PC-9 (cell line): Measurements from ENCODE around the gene KRTAP10-1. TPM values are rescaled to one million over a fixed set of nuclear protein-coding genes. Genes with fewer than 3 reads are reported as not detected.

ENCODE experiments used
- BruUV-seq: library from RNA; stranded (reverse); fragments of 400-500 nt; replicated peaks from 2 replicates; lab custom pipeline; 2021; lab: Mats Ljungman, UMichigan
- CTCF ChIA-PET: fragments of 300-600 bp; sonication (Branson Sonifier 250); formaldehyde crosslinking; loops from one replicate; lab custom pipeline; 2022; ENCODE audit warnings: antibody characterized with exemption; lab: Charles Lee
- POLR2A ChIA-PET: fragments of 300-600 bp; sonication (Branson Sonifier 250); formaldehyde crosslinking; loops from one replicate; lab custom pipeline; 2022; ENCODE audit warnings: antibody characterized with exemption; ENCODE audit not compliant: unreplicated experiment; lab: Charles Lee
- DNase-seq, 2 experiments: peaks; one replicate each; pipeline versions ENCODE4 v3.0.0 to v3.0.0-alpha.2; 2015 to 2022; ENCODE audit warnings: mixed read lengths in 1 of 2
- H2AFZ ChIP-seq: fragments of 200-600 bp; sonication (generic); 2 replicates; pipeline ENCODE4 v1.8.1; 2017; ENCODE audit warnings: antibody characterized with exemption
- H3F3A ChIP-seq: fragments of 200-600 bp; sonication (generic); 2 replicates; pipeline ENCODE4 v1.8.1; 2017; ENCODE audit warnings: antibody characterized with exemption, mild to moderate bottlenecking, low read depth; ENCODE audit not compliant: insufficient read depth
- H3K27ac ChIP-seq: fragments of 200-600 bp; sonication (generic); 2 replicates; pipeline ENCODE4 v1.6.1; 2016; ENCODE audit warnings: mixed run types
- H3K27me3 ChIP-seq: fragments of 200-600 bp; sonication (generic); 2 replicates; pipeline ENCODE4 v1.6.1; 2016; ENCODE audit warnings: low read depth, mixed run types; ENCODE audit not compliant: insufficient read depth
- H3K36me3 ChIP-seq: fragments of 200-600 bp; sonication (generic); 2 replicates; pipeline ENCODE4 v1.6.1; 2016; ENCODE audit warnings: low read depth, mixed run types
- H3K4me1 ChIP-seq: fragments of 200-600 bp; sonication (generic); replicated peaks from 2 replicates; pipeline ENCODE4 v1.6.1; 2016; ENCODE audit warnings: mixed run types; ENCODE audit not compliant: insufficient read depth
- H3K4me2 ChIP-seq: fragments of 200-600 bp; sonication (generic); 2 replicates; pipeline ENCODE4 v1.6.1; 2017; ENCODE audit warnings: mixed run types
- H3K4me3 ChIP-seq: fragments of 200-600 bp; sonication (generic); 2 replicates; pipeline ENCODE4 v1.6.1; 2016; ENCODE audit warnings: mixed run types
- H3K79me2 ChIP-seq: fragments of 200-600 bp; sonication (generic); 2 replicates; pipeline ENCODE4 v1.6.1; 2017; ENCODE audit warnings: low read depth, mixed run types
- H3K9me2 ChIP-seq: fragments of 200-600 bp; sonication (generic); 2 replicates; pipeline ENCODE4 v1.8.1; 2017; ENCODE audit warnings: mild to moderate bottlenecking; ENCODE audit not compliant: insufficient read depth
- H3K9me3 ChIP-seq: fragments of 200-600 bp; sonication (generic); 2 replicates; pipeline ENCODE4 v1.8.1; 2016; ENCODE audit warnings: low read depth; ENCODE audit not compliant: insufficient read depth
- H4K20me1 ChIP-seq: fragments of 200-600 bp; sonication (generic); 2 replicates; pipeline ENCODE4 v1.8.1; 2017; ENCODE audit not compliant: insufficient read depth
- EZH2 ChIP-seq: fragments of 200-600 bp; sonication (generic); IDR thresholded peaks from 2 replicates; pipeline ENCODE4 v1.8.0; 2017; ENCODE audit warnings: antibody characterized with exemption, low read depth
- intact Hi-C: fragments of 100-400 bp; cut with micrococcal nuclease; formaldehyde crosslinking; loops from one replicate; pipeline ENCODE4 v1.10.0; 2022; ENCODE audit not compliant: unreplicated experiment
- total RNA-seq: library from RNA; stranded (reverse); gene quantifications from 2 replicates; pipeline ENCODE4 v1.2.3, GENCODE V29; 2021
- TF ChIP-seq, protein P1 (sequence below): fragments of 200-600 bp; sonication (generic); conservative IDR thresholded peaks from 2 replicates; pipeline ENCODE4 v1.6.1; 2017; ENCODE audit warnings: mixed run types, antibody characterized with exemption, mild to moderate bottlenecking, moderate library complexity

Gene KRTAP10-1
- total RNA-seq, 1 experiment from 2014 or later, result not detected

DNA sequence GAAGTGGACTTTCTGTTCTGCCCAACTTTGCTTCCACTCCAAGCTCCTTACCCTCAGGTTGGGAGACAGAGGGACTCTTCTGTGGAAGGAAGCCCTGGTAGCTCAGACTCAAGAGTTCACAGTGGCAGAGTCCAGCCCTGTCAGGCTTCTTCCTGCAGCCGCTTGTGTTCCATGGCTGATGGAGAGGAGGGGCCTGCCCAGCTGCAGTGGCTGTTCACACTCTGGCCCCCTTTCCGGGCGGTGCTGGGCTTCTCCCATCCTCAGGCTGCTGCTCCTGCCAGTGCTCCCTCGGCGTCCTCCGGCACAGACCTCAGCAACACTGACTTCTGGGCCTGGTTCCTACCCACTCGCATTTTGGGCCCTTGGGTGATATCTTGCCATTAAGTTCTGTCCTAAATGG, 4.0 kb downstream of the KRTAP10-1 start:
- H3K79me2 ChIP-seq, result no peaks in the 10 kb centered on the region
- TF ChIP-seq, protein P1, sequence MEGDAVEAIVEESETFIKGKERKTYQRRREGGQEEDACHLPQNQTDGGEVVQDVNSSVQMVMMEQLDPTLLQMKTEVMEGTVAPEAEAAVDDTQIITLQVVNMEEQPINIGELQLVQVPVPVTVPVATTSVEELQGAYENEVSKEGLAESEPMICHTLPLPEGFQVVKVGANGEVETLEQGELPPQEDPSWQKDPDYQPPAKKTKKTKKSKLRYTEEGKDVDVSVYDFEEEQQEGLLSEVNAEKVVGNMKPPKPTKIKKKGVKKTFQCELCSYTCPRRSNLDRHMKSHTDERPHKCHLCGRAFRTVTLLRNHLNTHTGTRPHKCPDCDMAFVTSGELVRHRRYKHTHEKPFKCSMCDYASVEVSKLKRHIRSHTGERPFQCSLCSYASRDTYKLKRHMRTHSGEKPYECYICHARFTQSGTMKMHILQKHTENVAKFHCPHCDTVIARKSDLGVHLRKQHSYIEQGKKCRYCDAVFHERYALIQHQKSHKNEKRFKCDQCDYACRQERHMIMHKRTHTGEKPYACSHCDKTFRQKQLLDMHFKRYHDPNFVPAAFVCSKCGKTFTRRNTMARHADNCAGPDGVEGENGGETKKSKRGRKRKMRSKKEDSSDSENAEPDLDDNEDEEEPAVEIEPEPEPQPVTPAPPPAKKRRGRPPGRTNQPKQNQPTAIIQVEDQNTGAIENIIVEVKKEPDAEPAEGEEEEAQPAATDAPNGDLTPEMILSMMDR, result no peak
- no peak for TF ChIP-seq EZH2
- no peaks in the 10 kb centered on the region for H4K20me1 ChIP-seq
- ChIA-PET POLR2A (no interaction called here), CTCF (no interaction called here)
- no peak overlapping the region for H3K4me2 ChIP-seq
- intact Hi-C loops, result no loop called here
- no peak overlapping the region for H2AFZ ChIP-seq
- H3K27ac ChIP-seq, result no peak overlapping the region
- H3F3A ChIP-seq, result no peaks in the 10 kb centered on the region
- no peaks in the 10 kb centered on the region for H3K4me1 ChIP-seq
- BruUV-seq, result no TSS peak
- H3K27me3 ChIP-seq, result peaks cover 33% of the 10 kb centered on the region
- no peak overlapping the region for H3K4me3 ChIP-seq
- H3K9me2 ChIP-seq, result no peaks in the 10 kb centered on the region
- H3K9me3 ChIP-seq, result no peaks in the 10 kb centered on the region
- DNase-seq, result no peak
- H3K36me3 ChIP-seq, result no peaks in the 10 kb centered on the region

DNA sequence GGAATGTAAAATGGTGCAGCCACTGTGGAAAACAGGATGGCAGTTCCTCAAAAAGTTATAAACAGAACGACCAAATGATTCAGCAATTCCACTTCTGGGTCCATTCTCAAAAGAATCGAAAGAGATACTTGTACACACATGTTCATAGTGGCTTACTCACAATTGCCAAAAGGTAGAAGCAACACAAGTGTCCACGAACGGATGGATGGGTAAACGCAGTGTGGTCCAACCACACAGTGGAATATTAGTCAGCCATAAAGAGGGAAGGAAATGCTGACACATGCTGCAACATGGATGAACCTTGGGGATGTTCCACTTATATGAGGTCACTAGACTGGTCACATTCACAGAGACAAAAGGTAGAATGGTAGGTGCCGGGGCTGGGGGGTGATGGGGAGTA, 5.3 kb downstream of the KRTAP10-1 start:
- Histone ChIP-seq H3K9me3 (no peaks in the 10 kb centered on the region), H4K20me1 (no peaks in the 10 kb centered on the region), H2AFZ (no peak overlapping the region), H3K27me3 (peaks cover 36% of the 10 kb centered on the region), H3K4me3 (no peak overlapping the region), H3K4me2 (no peak overlapping the region), H3K4me1 (no peaks in the 10 kb centered on the region), H3F3A (no peaks in the 10 kb centered on the region), H3K27ac (no peak overlapping the region), H3K9me2 (no peaks in the 10 kb centered on the region), H3K79me2 (no peaks in the 10 kb centered on the region), H3K36me3 (no peaks in the 10 kb centered on the region)
- no TSS peak for BruUV-seq
- POLR2A ChIA-PET, result no interaction called here
- no peak for DNase-seq
- CTCF ChIA-PET, result no interaction called here
- intact Hi-C loops, result no loop called here
- TF ChIP-seq EZH2, result no peak

DNA sequence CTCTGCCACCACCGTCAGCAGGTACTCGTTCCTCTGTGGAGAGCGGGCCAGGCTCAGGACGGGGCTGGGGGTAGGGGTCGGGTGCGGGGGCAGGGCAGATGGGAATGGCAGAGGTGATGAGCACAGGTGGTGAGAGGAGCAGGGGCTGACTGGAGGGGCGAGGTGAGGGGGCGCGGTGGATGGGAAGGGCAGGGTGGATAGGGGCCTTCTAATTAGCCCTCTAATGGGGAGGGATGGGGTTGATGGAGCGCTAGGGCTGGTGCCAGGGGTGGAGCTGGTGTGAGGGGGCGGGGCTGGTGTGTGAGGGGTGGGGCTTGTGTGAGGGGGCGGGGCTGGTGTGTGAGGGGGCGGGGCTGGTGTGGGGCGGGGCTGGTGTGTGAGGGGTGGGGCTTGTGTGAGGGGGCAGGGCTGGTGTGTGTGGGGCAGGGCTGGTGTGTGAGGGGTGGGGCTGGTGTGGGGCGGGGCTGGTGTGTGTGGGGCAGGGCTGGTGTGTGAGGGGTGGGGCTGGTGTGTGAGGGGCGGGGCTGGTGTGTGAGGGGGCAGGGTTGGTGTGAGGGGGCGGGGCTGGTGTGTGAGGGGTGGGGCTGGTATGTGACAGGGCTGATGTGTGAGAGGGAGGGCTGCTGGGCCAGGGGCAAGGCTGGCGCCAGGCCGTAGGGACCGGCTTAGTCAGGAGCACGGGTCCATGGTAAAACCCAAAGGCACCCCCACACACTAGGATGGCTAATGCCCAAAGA, 5.9 kb downstream of the KRTAP10-1 start:
- DNase-seq, result no peak
- CTCF ChIA-PET, result no interaction called here
- no peaks in the 10 kb centered on the region for H3F3A ChIP-seq
- TF ChIP-seq EZH2, result no peak
- TF ChIP-seq, protein P1, result no peak
- H3K36me3 ChIP-seq, result no peaks in the 10 kb centered on the region
- H3K27me3 ChIP-seq, result peaks cover 40% of the 10 kb centered on the region
- no peak overlapping the region for H3K27ac ChIP-seq
- no peaks in the 10 kb centered on the region for H3K9me3 ChIP-seq
- no peaks in the 10 kb centered on the region for H4K20me1 ChIP-seq
- H3K4me2 ChIP-seq, result no peak overlapping the region
- no TSS peak for BruUV-seq
- intact Hi-C loops, result no loop called here
- H3K4me3 ChIP-seq, result no peak overlapping the region
- no peaks in the 10 kb centered on the region for H3K79me2 ChIP-seq
- no peaks in the 10 kb centered on the region for H3K4me1 ChIP-seq
- no peaks in the 10 kb centered on the region for H3K9me2 ChIP-seq
- H2AFZ ChIP-seq, result no peak overlapping the region
- POLR2A ChIA-PET, result no interaction called here
